Measurements from ENCODE around the gene SENP1.

DNA sequence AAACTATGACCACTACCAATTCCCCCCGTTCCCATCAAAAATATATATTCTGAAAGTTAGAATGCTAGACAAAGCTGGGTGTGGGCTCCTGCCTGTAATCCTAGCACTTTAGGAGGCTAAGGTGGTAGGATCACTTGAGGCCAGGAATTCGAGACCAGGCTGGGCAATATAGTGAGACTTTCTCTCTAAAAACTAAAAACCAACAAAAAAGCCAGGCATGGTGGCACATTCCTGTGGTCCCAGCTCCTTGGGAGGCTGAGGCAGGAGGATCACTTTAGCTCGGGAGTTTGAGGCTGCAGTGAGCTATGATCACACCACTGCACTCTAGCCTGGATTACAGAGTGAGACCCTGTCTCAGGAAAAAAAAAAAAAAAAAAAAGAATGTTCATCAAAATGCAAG is 52.8 kb downstream of the SENP1 start:
- TF ChIP-seq, protein P1, sequence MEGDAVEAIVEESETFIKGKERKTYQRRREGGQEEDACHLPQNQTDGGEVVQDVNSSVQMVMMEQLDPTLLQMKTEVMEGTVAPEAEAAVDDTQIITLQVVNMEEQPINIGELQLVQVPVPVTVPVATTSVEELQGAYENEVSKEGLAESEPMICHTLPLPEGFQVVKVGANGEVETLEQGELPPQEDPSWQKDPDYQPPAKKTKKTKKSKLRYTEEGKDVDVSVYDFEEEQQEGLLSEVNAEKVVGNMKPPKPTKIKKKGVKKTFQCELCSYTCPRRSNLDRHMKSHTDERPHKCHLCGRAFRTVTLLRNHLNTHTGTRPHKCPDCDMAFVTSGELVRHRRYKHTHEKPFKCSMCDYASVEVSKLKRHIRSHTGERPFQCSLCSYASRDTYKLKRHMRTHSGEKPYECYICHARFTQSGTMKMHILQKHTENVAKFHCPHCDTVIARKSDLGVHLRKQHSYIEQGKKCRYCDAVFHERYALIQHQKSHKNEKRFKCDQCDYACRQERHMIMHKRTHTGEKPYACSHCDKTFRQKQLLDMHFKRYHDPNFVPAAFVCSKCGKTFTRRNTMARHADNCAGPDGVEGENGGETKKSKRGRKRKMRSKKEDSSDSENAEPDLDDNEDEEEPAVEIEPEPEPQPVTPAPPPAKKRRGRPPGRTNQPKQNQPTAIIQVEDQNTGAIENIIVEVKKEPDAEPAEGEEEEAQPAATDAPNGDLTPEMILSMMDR (IDR thresholded peaks at IDR 0.05), result no peak
- TF ChIP-seq POLR2A (IDR thresholded peaks at IDR 0.05) (no peak), POLR2AphosphoS5 (IDR thresholded peaks at IDR 0.05) (no peak)
